ENCODE results near the gene NAGK. TPM values are rescaled to one million over a fixed set of nuclear protein-coding genes. Genes with fewer than 3 reads are reported as not detected.
"Not testable (repeated sequence)": the region's sequence is repeated elsewhere in the genome, so short reads cannot be mapped to it uniquely, and the experiment has no call there.

Gene NAGK
- total and polyA plus RNA-seq, 2 donors (not counting 1 experiment from before 2014, with no cell fraction given), result 221 to 230 TPM

DNA sequence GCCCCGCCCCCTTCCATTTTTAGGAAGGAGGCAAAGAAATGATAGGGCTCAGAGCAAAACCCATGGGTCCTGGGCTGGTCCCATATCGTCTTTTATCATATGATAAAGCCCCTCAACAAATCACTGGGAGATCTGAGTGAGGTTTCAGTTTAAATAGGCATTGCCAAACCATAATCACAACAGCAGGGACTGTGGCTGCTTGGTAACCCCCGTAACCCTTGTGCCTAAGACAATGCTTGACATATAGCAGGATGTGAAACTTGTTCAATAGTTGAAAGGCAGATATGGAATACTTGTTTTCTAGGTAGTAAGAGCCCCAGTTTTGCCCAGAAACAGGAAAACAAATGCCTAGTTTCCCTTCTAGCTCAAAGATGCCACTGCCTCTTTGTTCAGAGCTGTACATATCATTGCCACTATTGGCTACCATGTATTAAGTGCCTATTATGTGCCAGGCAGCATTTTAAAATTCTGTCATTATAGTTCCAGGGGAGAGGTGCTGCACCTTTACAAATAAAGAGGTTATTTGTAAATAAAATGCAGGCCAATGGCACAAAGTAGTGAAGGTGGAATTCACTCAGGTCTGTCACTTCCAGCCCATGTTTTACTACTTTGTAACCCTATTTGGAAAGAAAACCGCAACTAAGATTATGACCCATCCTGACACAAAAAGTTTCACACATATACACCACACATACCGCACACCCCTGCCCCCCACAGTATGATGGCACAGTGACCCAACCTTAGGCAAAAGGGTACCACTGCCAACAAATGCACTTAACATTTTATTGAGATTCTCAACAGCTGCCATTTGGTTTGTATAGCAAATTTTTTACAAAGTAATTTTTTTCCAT lies 14.2 kb downstream of the NAGK start:
- CTCF ChIA-PET, result interaction anchor here (1.1 kb wide), 1 partner anchor 11 kb away, joined by 4 read pairs; no protein-coding TSS in a partner anchor
- no peak overlapping the region for H3K4me3 Mint-ChIP-seq

GRCh38 chr2:71083297-71083696 lies 14.8 kb downstream of the NAGK start:
- intact Hi-C loops (cut with micrococcal nuclease); H3K9ac ChIP-seq (ENCODE audit: low read length); H3K4me2 ChIP-seq (replicated peaks; ENCODE audit: low read depth, low read length, poor library complexity, severe bottlenecking); H3K9me3 ChIP-seq (ENCODE audit: control extremely low read depth in 1 of 3, control insufficient read depth in 2 of 3, insufficient read depth in 1 of 3, low read length in 2 of 3); H3K27ac ChIP-seq (ENCODE audit: low read length in 2 of 2); H3K9me3 Mint-ChIP-seq (ENCODE audit: insufficient read depth); ATAC-seq (ENCODE audit: low read depth); DNase-seq; H3K36me3 ChIP-seq (replicated peaks in 1 of 2; ENCODE audit: control extremely low read depth in 1 of 2, control insufficient read depth in 1 of 2, extremely low read depth in 1 of 2, insufficient read depth in 2 of 2, low read length in 1 of 2); H3K27me3 ChIP-seq (replicated peaks in 1 of 4; ENCODE audit: control extremely low read depth in 1 of 4, control insufficient read depth in 3 of 4, insufficient read depth in 4 of 4, low read length in 3 of 4); H2AFZ ChIP-seq (ENCODE audit: insufficient read depth, low read depth, low read length, poor library complexity, severe bottlenecking); H3K4me3 Mint-ChIP-seq; H3K4me3 ChIP-seq (ENCODE audit: control extremely low read depth in 1 of 5, extremely low read depth in 1 of 5, insufficient read depth in 1 of 5, low read depth in 2 of 5, low read length in 4 of 5); H4K20me1 ChIP-seq (ENCODE audit: control insufficient read depth, insufficient read depth, low read length, poor library complexity, severe bottlenecking); H3K27ac Mint-ChIP-seq; H3K79me2 ChIP-seq (ENCODE audit: control insufficient read depth, insufficient read depth, low read length); H3K4me1 ChIP-seq (ENCODE audit: control insufficient read depth in 2 of 2, insufficient read depth in 2 of 2, low read length in 2 of 2): not testable (repeated sequence)
- no CpG with 5 or more reads among the region's 3 CpGs for WGBS (ENCODE audit: insufficient coverage)
- ChIA-PET CTCF (interaction anchor here (1.1 kb wide), 1 partner anchor 12 kb away, joined by 4 read pairs; no protein-coding TSS in a partner anchor), POLR2A (interaction anchor here (2.0 kb wide), 1 partner anchor 12 kb away, joined by 4 read pairs; no protein-coding TSS in a partner anchor)
- Mint-ChIP-seq H3K4me1 (peaks cover 15% of the 10 kb centered on the region), H3K27me3 (peaks cover 23% of the 10 kb centered on the region)

More for the DNA sequence above, 14.2 kb downstream of the NAGK start:
- H3K27me3 ChIP-seq (replicated peaks in 1 of 4; ENCODE audit: control extremely low read depth in 1 of 4, control insufficient read depth in 3 of 4, insufficient read depth in 4 of 4, low read length in 3 of 4), result no peaks in the 10 kb centered on the region
- H3K9ac ChIP-seq (ENCODE audit: low read length), result no peak overlapping the region
- no peak overlapping the region for H3K4me3 ChIP-seq (ENCODE audit: control extremely low read depth in 1 of 5, extremely low read depth in 1 of 5, insufficient read depth in 1 of 5, low read depth in 2 of 5, low read length in 4 of 5)
- intact Hi-C loops (cut with micrococcal nuclease), result no loop called here
- no peaks in the 10 kb centered on the region for H3K9me3 Mint-ChIP-seq (ENCODE audit: insufficient read depth)
- peaks cover 20% of the 10 kb centered on the region for H3K27me3 Mint-ChIP-seq
- H3K4me2 ChIP-seq (replicated peaks; ENCODE audit: low read depth, low read length, poor library complexity, severe bottlenecking), result no peak overlapping the region
- POLR2A ChIA-PET, result interaction anchor here (2.0 kb wide), 1 partner anchor 11 kb away, joined by 4 read pairs; no protein-coding TSS in a partner anchor
- H3K79me2 ChIP-seq (ENCODE audit: control insufficient read depth, insufficient read depth, low read length), result no peaks in the 10 kb centered on the region
- no peak overlapping the region for H3K27ac Mint-ChIP-seq
- no peak for ATAC-seq (ENCODE audit: low read depth)
- H3K36me3 ChIP-seq (replicated peaks in 1 of 2; ENCODE audit: control extremely low read depth in 1 of 2, control insufficient read depth in 1 of 2, extremely low read depth in 1 of 2, insufficient read depth in 2 of 2, low read length in 1 of 2), result peaks cover 6 to 13% of the 10 kb centered on the region in 2 experiments
- H3K4me1 Mint-ChIP-seq, result peaks cover 15% of the 10 kb centered on the region
- H2AFZ ChIP-seq (ENCODE audit: insufficient read depth, low read depth, low read length, poor library complexity, severe bottlenecking), result no peak overlapping the region
- peaks cover 4 to 6% of the 10 kb centered on the region in 2 donors for H3K4me1 ChIP-seq (ENCODE audit: control insufficient read depth in 2 of 2, insufficient read depth in 2 of 2, low read length in 2 of 2)
- DNase-seq, result no peak
- WGBS (ENCODE audit: insufficient coverage), result 78% methylated on average over 3 of the region's 5 CpGs
- no peaks in the 10 kb centered on the region for H3K9me3 ChIP-seq (ENCODE audit: control extremely low read depth in 1 of 3, control insufficient read depth in 2 of 3, insufficient read depth in 1 of 3, low read length in 2 of 3)
- TF ChIP-seq EZH2 (IDR thresholded peaks at IDR 0.05; ENCODE audit: borderline replicate concordance, insufficient read depth, low read depth, low read length, poor library complexity, severe bottlenecking), result no peak
- TF ChIP-seq, protein P1, sequence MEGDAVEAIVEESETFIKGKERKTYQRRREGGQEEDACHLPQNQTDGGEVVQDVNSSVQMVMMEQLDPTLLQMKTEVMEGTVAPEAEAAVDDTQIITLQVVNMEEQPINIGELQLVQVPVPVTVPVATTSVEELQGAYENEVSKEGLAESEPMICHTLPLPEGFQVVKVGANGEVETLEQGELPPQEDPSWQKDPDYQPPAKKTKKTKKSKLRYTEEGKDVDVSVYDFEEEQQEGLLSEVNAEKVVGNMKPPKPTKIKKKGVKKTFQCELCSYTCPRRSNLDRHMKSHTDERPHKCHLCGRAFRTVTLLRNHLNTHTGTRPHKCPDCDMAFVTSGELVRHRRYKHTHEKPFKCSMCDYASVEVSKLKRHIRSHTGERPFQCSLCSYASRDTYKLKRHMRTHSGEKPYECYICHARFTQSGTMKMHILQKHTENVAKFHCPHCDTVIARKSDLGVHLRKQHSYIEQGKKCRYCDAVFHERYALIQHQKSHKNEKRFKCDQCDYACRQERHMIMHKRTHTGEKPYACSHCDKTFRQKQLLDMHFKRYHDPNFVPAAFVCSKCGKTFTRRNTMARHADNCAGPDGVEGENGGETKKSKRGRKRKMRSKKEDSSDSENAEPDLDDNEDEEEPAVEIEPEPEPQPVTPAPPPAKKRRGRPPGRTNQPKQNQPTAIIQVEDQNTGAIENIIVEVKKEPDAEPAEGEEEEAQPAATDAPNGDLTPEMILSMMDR (IDR thresholded peaks at IDR 0.05), result no peak
- H3K27ac ChIP-seq (ENCODE audit: low read length in 2 of 2), result peak overlapping the region in 1 of 2 donors; percentile 24
- H4K20me1 ChIP-seq (ENCODE audit: control insufficient read depth, insufficient read depth, low read length, poor library complexity, severe bottlenecking), result no peaks in the 10 kb centered on the region

DNA sequence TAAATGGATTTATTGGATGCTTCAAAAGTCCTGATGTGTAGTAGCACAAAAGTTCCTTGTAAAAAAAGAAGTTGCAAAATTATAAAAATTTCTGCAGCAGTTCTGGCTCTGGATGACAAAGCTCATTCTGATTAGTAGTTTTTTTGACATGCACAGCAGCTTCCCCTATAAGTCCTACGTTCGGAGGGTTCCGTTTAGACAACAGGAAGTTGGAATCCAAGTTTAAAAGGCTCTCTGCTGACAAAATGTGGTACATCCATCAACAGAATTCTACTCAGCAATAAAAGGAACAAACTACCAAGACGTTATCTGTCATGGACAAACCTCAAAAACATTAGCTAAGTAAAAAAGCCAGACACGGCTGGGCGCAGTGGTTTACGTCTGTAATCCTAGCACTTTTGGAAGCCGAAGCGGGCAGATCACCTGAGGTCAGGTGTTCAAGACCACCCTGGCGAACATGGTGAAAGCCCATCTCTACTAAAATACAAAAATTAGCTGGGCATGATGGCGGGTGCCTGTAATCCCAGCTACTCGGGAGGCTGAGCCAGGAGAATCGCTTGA lies 15.4 kb downstream of the NAGK start:
- H3K36me3 ChIP-seq (replicated peaks in 1 of 2; ENCODE audit: control extremely low read depth in 1 of 2, control insufficient read depth in 1 of 2, extremely low read depth in 1 of 2, insufficient read depth in 2 of 2, low read length in 1 of 2); H4K20me1 ChIP-seq (ENCODE audit: control insufficient read depth, insufficient read depth, low read length, poor library complexity, severe bottlenecking); H3K9me3 ChIP-seq (ENCODE audit: control extremely low read depth in 1 of 3, control insufficient read depth in 2 of 3, insufficient read depth in 1 of 3, low read length in 2 of 3); intact Hi-C loops (cut with micrococcal nuclease); H3K4me1 ChIP-seq (ENCODE audit: control insufficient read depth in 2 of 2, insufficient read depth in 2 of 2, low read length in 2 of 2); DNase-seq; H3K27ac Mint-ChIP-seq; H3K27ac ChIP-seq (ENCODE audit: low read length in 2 of 2); H3K79me2 ChIP-seq (ENCODE audit: control insufficient read depth, insufficient read depth, low read length); H3K27me3 ChIP-seq (replicated peaks in 1 of 4; ENCODE audit: control extremely low read depth in 1 of 4, control insufficient read depth in 3 of 4, insufficient read depth in 4 of 4, low read length in 3 of 4); ATAC-seq (ENCODE audit: low read depth); H3K9me3 Mint-ChIP-seq (ENCODE audit: insufficient read depth): not testable (repeated sequence)
- peaks cover 28% of the 10 kb centered on the region for H3K27me3 Mint-ChIP-seq
- peak overlapping the region; percentile 68 for H3K4me2 ChIP-seq (replicated peaks; ENCODE audit: low read depth, low read length, poor library complexity, severe bottlenecking)
- H2AFZ ChIP-seq (ENCODE audit: insufficient read depth, low read depth, low read length, poor library complexity, severe bottlenecking), result peak overlapping the region; percentile 54
- WGBS (ENCODE audit: insufficient coverage), result 16% methylated on average over 6 of the region's 13 CpGs
- peaks cover 15% of the 10 kb centered on the region for H3K4me1 Mint-ChIP-seq
- peak overlapping the region; percentile 49 for H3K9ac ChIP-seq (ENCODE audit: low read length)
- H3K4me3 ChIP-seq (ENCODE audit: control extremely low read depth in 1 of 5, extremely low read depth in 1 of 5, insufficient read depth in 1 of 5, low read depth in 2 of 5, low read length in 4 of 5), result peak overlapping the region in 4 of 5 experiments; percentile 22 to 33 (median 27)
- H3K4me3 Mint-ChIP-seq, result peak overlapping the region; percentile 75
- POLR2A ChIA-PET, result interaction anchor here (2.0 kb wide), 1 partner anchor 12 kb away, joined by 4 read pairs; no protein-coding TSS in a partner anchor
- CTCF ChIA-PET, result interaction anchor here (0.7 to 1.1 kb wide), 2 partner anchors 13 kb away, joined by 3 to 4 read pairs; no protein-coding TSS in a partner anchor
